SK-N-DZ (cell line): Measurements from ENCODE around the gene DCDC2C.
A peak's percentile ranks its signal among the peaks of the same experiment; 100 is the strongest.

ENCODE experiments used
- DNase-seq: peaks from one replicate; pipeline ENCODE4 v3.0.0-alpha.2; 2015; ENCODE audit warnings: low spot score

Gene DCDC2C

DNA sequence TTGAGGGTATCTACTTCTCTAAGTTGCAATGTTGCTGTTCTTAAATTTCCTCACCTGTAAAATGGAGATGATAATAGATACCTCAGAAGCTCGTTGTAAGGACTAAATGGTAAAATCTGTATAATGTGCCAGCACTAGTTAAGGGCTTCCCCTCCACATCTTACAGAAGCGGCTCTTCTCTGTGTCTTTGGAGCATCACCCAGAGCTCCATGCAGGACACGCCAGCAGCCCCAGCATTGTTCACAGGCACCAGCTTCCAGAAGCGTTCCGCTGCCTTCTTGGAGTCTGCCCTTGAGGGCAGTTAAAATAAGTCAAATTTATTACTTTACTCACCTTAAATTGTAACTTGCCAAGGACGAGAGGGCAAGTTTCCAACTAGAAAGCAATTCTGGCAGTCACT is 5.8 kb downstream of the DCDC2C start:
- DNase-seq: no peak

GRCh38 chr2:3712424-3712823 is 9.0 kb downstream of the DCDC2C start:
- no peak for DNase-seq

- no peak for DNase-seq
Measured at GRCh38 chr2:3712831-3713503, 9.6 kb downstream of the DCDC2C start.

- no peak for DNase-seq
Measured at GRCh38 chr2:3718679-3719078, 15.3 kb downstream of the DCDC2C start.

DNA sequence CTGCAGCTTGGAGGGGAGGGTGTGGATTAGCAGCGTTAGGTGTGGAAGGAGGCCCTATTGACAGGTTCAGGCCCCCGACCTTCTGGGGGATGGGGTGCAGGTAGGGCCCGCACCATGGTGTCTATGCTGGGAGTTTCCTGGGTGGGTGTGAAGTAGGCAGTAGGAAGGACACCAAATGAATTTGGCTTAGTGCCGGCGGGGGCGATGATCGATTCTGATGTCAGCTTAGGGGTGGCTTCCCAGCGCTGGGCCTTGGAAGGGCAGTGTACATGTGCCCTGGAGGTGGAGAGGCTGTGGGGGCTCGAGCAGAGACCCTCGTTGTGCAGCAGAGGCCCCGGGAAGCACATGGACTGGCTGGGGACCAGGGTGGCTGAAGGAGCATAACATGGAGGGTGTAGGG is 21.6 kb downstream of the DCDC2C start:
- DNase-seq: no peak

DNA sequence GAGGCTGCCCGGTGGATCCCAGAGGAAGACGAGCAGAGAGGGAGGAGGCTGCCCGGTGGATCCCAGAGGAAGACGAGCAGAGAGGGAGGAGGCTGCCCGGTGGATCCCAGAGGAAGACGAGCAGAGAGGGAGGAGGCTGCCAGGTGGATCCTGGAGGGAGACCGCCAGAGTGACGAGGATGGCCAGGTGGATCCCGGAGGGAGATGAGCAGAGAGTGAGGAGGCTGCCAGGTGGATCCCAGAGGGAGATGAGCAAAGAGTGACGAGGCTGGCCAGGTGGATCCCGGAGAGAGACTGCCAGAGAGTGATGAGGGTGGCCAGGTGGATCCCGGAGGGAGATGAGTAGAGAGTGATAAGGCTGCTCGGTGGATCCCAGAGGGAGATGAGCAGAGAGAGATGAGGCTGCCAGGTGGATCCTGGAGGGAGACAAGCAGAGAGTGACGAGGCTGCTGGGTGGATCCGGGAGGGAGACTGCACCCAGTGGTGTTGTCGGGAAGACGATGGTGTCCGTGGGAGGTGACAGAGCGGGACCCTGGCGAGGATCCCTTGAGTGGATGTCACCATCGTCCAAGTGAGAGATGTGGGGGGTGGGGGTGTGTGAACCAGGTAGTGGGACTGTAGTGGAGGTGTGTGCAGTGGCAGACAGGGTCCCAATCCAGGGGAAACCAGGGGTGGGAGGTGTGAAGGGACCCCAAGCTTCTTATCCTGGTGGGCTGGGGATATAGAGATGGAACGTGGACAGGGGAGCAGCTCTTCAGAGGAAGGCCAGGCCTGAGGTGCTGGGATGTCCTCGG is 22.3 kb downstream of the DCDC2C start:
- DNase-seq: no peak

GRCh38 chr2:3726511-3726910 is 23.1 kb downstream of the DCDC2C start:
- no peak for DNase-seq

GRCh38 chr2:3727397-3728045 is 24.1 kb downstream of the DCDC2C start:
- DNase-seq: no peak

GRCh38 chr2:3728104-3729054 is 25.0 kb downstream of the DCDC2C start:
- peak; percentile 54 for DNase-seq

DNA sequence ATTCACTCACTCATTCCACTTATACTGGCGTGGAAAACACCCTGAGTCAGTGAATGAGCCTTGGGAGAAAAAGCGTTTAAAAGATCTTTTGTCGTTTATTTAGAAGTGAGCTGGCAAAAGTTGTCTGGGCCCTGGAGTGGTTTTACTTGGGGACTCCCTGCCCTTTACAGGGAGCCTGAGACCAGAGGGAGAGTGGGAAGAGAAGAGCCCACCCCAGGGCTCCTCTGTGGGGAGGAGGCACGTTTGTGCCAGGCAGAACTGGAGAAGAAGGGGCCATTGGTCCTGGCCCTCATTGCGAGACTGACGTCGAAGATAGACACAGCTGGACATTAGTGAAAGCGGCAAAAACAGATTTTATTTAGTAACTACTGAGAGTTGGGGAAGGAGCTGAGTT is 25.7 kb downstream of the DCDC2C start:
- DNase-seq: no peak

GRCh38 chr2:3729786-3730185 is 26.4 kb downstream of the DCDC2C start:
- DNase-seq: no peak

- DNase-seq: no peak
Measured at GRCh38 chr2:3730646-3731045, 27.3 kb downstream of the DCDC2C start.

GRCh38 chr2:3731829-3732228 is 28.5 kb downstream of the DCDC2C start:
- DNase-seq: no peak

DNA sequence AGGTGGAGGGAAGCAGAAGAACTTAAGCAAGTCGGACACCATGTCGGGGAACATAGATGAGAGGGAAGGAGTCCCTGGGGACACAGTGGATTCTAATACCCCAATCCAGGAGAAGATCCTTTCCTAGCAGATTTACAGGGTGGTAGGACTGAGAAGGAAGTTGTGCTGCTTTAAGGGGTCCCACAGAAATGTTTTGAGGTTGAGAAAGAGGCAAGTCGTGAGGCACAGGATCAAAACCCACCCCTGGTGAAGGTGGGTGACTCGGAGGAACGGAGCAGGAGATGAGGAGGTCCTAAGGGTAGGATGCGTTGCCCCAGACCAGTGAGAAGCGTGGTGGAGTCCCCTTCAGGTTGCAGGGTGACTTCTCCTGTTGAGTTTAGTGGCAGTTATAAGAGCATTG is 32.7 kb downstream of the DCDC2C start:
- DNase-seq: no peak

DNA sequence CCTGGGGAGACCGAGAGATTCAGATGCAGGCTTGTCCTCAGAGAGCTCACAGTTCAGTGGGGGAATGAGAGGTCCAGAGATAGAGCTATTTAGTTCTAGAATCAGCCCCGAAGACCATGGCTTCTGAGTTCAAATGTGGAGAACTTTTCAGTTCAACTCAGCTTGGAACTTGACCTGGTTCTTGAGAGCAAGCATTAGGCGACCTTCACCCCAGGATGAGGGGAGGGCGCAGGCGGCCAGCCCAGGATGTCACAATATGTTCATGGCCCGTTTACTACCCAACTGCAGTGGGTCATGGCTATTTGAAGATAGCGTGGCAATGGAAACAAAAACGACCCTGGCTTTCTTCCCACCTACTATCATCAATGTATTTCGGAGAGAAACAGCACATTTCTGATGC is 33.8 kb downstream of the DCDC2C start:
- no peak for DNase-seq

GRCh38 chr2:3738454-3738853 is 35.1 kb downstream of the DCDC2C start:
- DNase-seq: peak; percentile 46

DNA sequence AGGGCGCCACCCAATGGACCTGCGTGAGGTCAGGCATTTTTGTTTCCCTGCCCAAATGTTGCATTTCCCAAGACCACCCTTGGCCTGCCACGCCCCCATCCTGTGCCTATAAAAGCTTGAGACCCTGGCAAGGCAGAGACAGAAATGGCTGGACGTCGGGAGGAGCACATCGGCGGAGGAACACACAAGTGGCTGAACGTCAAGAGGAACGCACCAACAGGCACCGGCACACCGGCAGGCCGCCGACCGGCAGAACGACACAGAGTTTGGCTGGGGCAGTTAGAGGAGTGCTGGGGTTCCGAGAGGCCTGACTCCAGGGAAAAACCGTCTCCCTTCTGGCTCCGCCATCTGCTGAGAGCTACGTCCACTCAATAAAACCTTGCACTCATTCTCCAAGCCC is 35.9 kb downstream of the DCDC2C start:
- DNase-seq: no peak

DNA sequence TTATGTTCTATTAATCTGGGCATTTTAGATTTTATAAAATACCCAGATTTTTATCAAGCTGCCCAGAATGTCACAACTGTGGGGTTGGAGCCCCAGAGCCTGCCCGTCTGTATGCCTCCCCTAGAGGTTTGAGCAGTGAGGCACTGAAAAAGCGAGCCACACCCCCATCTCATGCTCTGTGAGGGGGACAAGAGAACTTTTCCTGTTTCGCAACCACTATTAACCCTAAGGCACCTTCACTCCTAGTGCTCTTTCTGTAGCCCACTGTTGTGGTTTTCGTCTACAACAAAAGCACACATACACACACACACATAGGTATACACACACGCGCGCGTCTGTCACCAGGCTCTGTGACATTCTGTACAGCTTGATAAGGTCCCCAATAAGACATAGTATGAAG is 38.0 kb downstream of the DCDC2C start:
- no peak for DNase-seq

DNA sequence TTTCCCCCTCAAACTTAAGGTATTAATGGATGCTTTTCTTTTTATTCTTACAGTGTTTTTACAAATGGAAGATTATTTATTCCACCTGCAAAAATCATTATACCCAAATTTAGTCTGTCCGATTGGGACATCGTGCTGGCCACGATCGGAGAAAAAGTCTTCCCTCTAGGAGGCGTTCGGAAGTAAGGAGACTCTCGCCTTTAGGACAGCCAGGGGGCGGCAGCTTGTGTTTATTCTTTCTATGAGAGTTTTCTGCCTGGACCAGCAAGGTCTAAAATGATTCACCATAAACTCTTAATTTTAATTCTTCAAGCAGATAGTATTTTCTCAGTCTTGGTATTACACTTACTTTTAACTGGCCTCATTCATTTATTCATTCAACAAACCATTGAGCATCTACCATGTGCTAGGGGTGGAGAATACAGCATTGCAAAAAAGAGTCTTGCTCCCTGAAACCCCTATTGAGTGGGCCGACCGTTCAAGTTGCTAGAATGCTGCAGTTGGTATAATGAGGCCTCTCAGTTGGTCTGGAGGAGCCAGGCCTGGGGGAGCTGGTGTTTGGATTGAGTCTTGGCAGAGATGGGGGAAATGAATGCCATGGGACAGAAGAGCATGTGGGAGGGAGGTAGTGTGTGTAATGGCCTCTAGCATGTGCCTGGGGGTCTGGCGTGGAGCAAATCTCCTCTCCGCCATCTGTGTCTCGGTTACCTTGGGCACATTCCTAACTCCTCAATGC is 38.7 kb downstream of the DCDC2C start:
- DNase-seq: no peak

GRCh38 chr2:3742743-3743508 is 39.6 kb downstream of the DCDC2C start:
- DNase-seq: no peak
